HG03108 (cell line): ENCODE measurements around the gene FLRT1.

ENCODE experiments used
- ATAC-seq: cut with Tn5 transposase; IDR thresholded peaks from one replicate; pipeline ENCODE4 v1.9.1; 2021; ENCODE audit warnings: moderate library complexity; ENCODE audit not compliant: unreplicated experiment

Gene FLRT1

DNA sequence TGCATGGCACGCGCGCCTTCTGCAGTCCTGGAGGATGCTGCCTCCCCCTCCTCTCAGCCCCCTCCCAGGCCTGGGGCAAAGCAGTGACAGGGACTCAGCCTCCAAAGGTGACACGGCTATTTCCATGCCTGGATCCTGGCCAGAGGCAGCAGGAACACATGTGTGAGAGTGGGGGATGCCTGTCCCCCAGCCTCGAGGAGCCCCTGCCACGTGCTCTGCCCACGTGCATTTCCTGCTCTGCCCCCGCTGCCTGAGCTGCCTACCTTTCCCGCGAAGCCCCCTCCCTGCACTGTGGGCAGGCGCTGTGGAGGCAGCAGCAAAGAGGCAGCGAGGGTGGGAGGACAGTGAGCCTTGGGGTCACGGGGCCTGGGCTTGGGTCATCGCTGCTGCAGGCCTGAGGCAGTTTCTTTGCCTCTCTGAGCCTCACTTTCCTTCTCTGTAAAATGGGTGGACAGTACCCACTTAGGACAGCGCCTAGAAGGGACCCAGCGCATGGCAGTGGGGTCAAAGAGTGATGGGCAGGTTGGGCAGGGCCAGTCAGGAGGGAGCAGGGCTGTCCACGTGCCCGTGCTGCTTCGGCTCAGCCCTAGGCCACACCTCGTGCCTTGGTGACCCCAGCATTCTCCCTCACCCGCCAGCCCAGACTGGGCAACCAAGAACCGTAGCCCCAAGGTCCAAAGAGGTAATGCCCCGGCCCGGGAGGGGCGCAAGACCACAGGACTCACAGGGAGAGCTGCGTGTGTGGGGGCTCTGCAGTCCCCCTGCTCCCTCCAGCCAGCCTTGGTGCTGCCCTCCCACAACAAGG, 48.6 kb downstream of the FLRT1 start:
- no peak for ATAC-seq

DNA sequence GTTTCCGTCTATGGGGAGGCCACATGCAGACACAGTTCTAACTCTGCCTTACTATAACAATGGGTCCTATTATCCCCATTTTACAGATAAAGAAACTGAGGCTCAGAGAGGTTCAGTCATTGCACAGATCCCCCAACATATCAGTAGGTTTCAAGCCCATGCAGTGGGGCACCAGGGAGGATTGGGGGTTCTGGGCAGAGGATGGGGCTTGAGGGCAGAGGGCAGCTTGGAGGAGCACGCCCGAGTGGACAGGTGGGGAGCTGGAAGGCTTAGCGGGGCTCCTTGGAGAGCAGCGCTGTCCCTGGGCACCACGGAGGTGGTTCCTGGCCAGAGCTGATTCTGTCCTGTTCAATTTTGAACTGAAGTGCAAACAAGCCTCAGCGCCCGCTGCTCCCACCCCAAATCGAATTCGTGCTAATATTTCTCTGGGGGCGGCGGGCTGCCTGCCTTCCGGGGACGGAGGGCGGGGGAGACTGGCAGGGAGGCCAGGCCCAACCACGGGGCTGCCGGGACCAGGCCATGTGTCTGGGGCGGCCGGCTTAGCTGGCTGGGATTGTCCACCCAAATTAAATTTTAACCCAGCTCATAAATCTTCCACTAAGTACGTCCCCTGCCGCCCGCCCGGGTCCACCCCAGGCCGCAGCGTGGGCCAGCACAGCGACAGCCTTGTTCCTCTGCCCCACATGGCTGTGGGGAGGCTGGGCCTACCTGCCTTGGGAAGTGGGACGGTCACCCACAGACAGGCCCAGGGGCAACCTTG, 49.4 kb downstream of the FLRT1 start:
- no peak for ATAC-seq
